HepG2 (cell line): ENCODE results near the gene NKPD1. TPM values are rescaled to one million over a fixed set of nuclear protein-coding genes. Genes with fewer than 3 reads are reported as not detected.

Experiments used
- ARID3A ChIP-seq: IDR thresholded peaks from 2 replicates; pipeline ENCODE4 v1.6.1; 2012; ENCODE audit warnings: low read depth, low read length, improper control_type of control experiment
- ATF7-NPFF ChIP-seq: sonication (generic); formaldehyde crosslinking; IDR thresholded peaks from 2 replicates; pipeline ENCODE4 v1.8.1; 2023; ENCODE audit warnings: mild to moderate bottlenecking, low read depth, missing genetic modification reagents, moderate library complexity
- DBP ChIP-seq: sonication (generic); formaldehyde crosslinking; IDR thresholded peaks from 2 replicates; pipeline ENCODE4 v1.4.0; 2020; ENCODE audit warnings: missing genetic modification reagents; ENCODE audit errors: not compliant biosample characterization
- HDAC2 ChIP-seq: sonication (generic); formaldehyde crosslinking; IDR thresholded peaks from 2 replicates; pipeline ENCODE4 v1.4.0; 2020; ENCODE audit warnings: missing genetic modification reagents
- HMG20B ChIP-seq: conservative IDR thresholded peaks from 2 replicates; pipeline ENCODE4 v1.6.1; 2016; ENCODE audit warnings: missing genetic modification reagents, missing compliant biosample characterization
- HNRNPK ChIP-seq: fragments of 200-400 bp; formaldehyde crosslinking; IDR thresholded peaks from 2 replicates; pipeline ENCODE4 v1.6.1; 2018; ENCODE audit warnings: low read length, low read depth, moderate library complexity, mild to moderate bottlenecking; ENCODE audit not compliant: poor library complexity, severe bottlenecking
- KDM1A ChIP-seq: IDR thresholded peaks from 2 replicates; pipeline ENCODE4 v1.6.1; 2016; ENCODE audit warnings: missing compliant biosample characterization
- PHF21A ChIP-seq: sonication (generic); formaldehyde crosslinking; IDR thresholded peaks from 2 replicates; pipeline ENCODE4 v1.5.0; 2020; ENCODE audit warnings: mild to moderate bottlenecking, missing genetic modification reagents
- PRMT3 ChIP-seq: sonication (generic); formaldehyde crosslinking; IDR thresholded peaks from 2 replicates; pipeline ENCODE4 v1.8.1; 2022; ENCODE audit warnings: low read depth, mild to moderate bottlenecking, moderate library complexity, missing genetic modification reagents, borderline replicate concordance
- RCOR2 ChIP-seq: IDR thresholded peaks from 2 replicates; pipeline ENCODE4 v1.6.1; 2016; ENCODE audit warnings: missing biosample characterization, missing genetic modification reagents
- RNF219 ChIP-seq: sonication (generic); formaldehyde crosslinking; IDR thresholded peaks from 2 replicates; pipeline ENCODE4 v1.5.0; 2020; ENCODE audit warnings: mild to moderate bottlenecking, missing genetic modification reagents
- THRA ChIP-seq: sonication (generic); formaldehyde crosslinking; IDR thresholded peaks from 2 replicates; pipeline ENCODE4 v1.4.0; 2020; ENCODE audit warnings: missing genetic modification reagents, borderline replicate concordance
- ZFY ChIP-seq: sonication (generic); formaldehyde crosslinking; IDR thresholded peaks from 2 replicates; pipeline ENCODE4 v1.4.0; 2020; ENCODE audit warnings: missing genetic modification reagents
- ZNF607 ChIP-seq: sonication (generic); formaldehyde crosslinking; IDR thresholded peaks from 2 replicates; pipeline ENCODE4 v1.5.1; 2020; ENCODE audit warnings: missing genetic modification reagents, mild to moderate bottlenecking, borderline replicate concordance
- ZXDC ChIP-seq: sonication (generic); formaldehyde crosslinking; IDR thresholded peaks from 2 replicates; pipeline ENCODE4 v1.5.0; 2020; ENCODE audit warnings: mild to moderate bottlenecking, missing genetic modification reagents
- polyA plus RNA-seq, 8 experiments: library from polyadenylated mRNA; depleted of rRNA in 3 of 8; stranded (reverse) in 7 of 8; unstranded in 1 of 8; fragments of >200 nt; fragmentation: Illumina TruSeq in 4 of 8; extraction: Trizol in 4 of 8; gene quantifications; 2 replicates each; pipeline versions ENCODE4 v1.2.1 to v1.2.3, GENCODE V29; 2011 to 2016; ENCODE audit warnings: low read depth in 4 of 8, missing spikeins in 1 of 8, mixed read lengths in 1 of 8; ENCODE audit not compliant: insufficient read depth in 1 of 8
- total RNA-seq, 5 experiments: library from RNA; depleted of rRNA; stranded (reverse); fragments of >200 nt; fragmentation: Illumina TruSeq; extraction: Trizol; gene quantifications; 2 replicates each; pipeline ENCODE4 v1.2.3, GENCODE V29; 2016; ENCODE audit warnings: low read depth in 1 of 5
- TF ChIP-seq, protein P1 (sequence below): sonication (generic); formaldehyde crosslinking; IDR thresholded peaks from 2 replicates; pipeline ENCODE4 v1.5.0; 2020; ENCODE audit warnings: mild to moderate bottlenecking, missing genetic modification reagents, borderline replicate concordance
- TF ChIP-seq, protein P2 (sequence below): sonication (generic); IDR thresholded peaks from 2 replicates; pipeline ENCODE4 v1.6.1; 2016; ENCODE audit warnings: low read depth, borderline replicate concordance

Gene NKPD1
- total and polyA plus RNA-seq, 2 of the 13 experiments (the other 11 are each of a cell fraction or from before 2014, with no cell fraction given) = 0.03 TPM; not detected in 1

- peak; percentile 31; the same call in 1 of the 2 replicates for TF ChIP-seq HDAC2 (CRISPR knock-in tag)
- peak; percentile 17; the same call in 1 of the 2 replicates for TF ChIP-seq ZNF607 (CRISPR knock-in tag)
- no peak for TF ChIP-seq PRMT3 (CRISPR knock-in tag)
- TF ChIP-seq RNF219 (CRISPR knock-in tag) = no peak
- TF ChIP-seq PHF21A (CRISPR knock-in tag) = peak; percentile 71
- TF ChIP-seq, protein P1, sequence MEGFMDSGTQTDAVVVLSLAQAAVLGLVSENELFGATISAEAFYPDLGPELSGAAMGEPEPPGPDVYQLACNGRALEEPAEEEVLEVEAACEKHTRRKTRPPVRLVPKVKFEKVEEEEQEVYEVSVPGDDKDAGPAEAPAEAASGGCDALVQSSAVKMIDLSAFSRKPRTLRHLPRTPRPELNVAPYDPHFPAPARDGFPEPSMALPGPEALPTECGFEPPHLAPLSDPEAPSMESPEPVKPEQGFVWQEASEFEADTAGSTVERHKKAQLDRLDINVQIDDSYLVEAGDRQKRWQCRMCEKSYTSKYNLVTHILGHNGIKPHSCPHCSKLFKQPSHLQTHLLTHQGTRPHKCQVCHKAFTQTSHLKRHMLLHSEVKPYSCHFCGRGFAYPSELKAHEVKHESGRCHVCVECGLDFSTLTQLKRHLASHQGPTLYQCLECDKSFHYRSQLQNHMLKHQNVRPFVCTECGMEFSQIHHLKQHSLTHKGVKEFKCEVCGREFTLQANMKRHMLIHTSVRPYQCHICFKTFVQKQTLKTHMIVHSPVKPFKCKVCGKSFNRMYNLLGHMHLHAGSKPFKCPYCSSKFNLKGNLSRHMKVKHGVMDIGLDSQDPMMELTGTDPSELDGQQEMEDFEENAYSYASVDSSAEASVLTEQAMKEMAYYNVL = peak; percentile 90
- TF ChIP-seq HNRNPK = no peak
- no peak for TF ChIP-seq ZFY
- TF ChIP-seq, protein P2, sequence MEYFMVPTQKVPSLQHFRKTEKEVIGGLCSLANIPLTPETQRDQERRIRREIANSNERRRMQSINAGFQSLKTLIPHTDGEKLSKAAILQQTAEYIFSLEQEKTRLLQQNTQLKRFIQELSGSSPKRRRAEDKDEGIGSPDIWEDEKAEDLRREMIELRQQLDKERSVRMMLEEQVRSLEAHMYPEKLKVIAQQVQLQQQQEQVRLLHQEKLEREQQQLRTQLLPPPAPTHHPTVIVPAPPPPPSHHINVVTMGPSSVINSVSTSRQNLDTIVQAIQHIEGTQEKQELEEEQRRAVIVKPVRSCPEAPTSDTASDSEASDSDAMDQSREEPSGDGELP = no peak
- TF ChIP-seq RCOR2 (CRISPR knock-in tag) = 0 out of 2 replicates have a peak, but pooled peaks have one; percentile 29
- peak; percentile 34; the same call in 1 of the 2 replicates for TF ChIP-seq THRA (CRISPR knock-in tag)
- TF ChIP-seq ARID3A = no peak
- TF ChIP-seq ATF7-NPFF (CRISPR knock-in tag) = no peak
- TF ChIP-seq KDM1A (CRISPR knock-in tag) = no peak
- TF ChIP-seq HMG20B (CRISPR knock-in tag) = no peak
- TF ChIP-seq ZXDC (CRISPR knock-in tag) = no peak
- no peak for TF ChIP-seq DBP
Measured at GRCh38 chr19:45171211-45171623, 10.4 kb upstream of the NKPD1 start (continued).
